Measurements from ENCODE around the gene ERICH4. TPM values are rescaled to one million over a fixed set of nuclear protein-coding genes. Genes with fewer than 3 reads are reported as not detected.

ERICH4 gene
- total and polyA plus RNA-seq, 2 of the 8 experiments (the other 6 are each of a cell fraction or from before 2014, with no cell fraction given), result not detected

- H2BK15ac ChIP-seq (ENCODE audit: low read length), result no peak overlapping the region
- H3K4me2 ChIP-seq (ENCODE audit: insufficient read depth in 1 of 2, low read depth in 2 of 2, low read length in 2 of 2), result no peak overlapping the region
- H3K23ac ChIP-seq (ENCODE audit: insufficient read length), result no peak overlapping the region
- H3K27me3 ChIP-seq (replicated peaks in 1 of 4; ENCODE audit: control insufficient read depth in 3 of 4, extremely low read depth in 1 of 4, insufficient read depth in 3 of 4, low read length in 3 of 4), result no peaks in the 10 kb centered on the region
- H2BK12ac ChIP-seq (ENCODE audit: low read depth, low read length), result no peak overlapping the region
- FAIRE-seq, result no peak
- peaks cover 17 to 23% of the 10 kb centered on the region in 2 experiments for H3K9me3 ChIP-seq (ENCODE audit: insufficient read depth in 2 of 2, low read depth in 1 of 2, low read length in 1 of 2)
- no peak overlapping the region for H4K8ac ChIP-seq (ENCODE audit: extremely low read depth, insufficient read depth, low read length)
- H2BK20ac ChIP-seq (ENCODE audit: low read length), result no peak overlapping the region
- H3K4ac ChIP-seq (replicated peaks; ENCODE audit: insufficient read length, low read depth, low read length), result no peak overlapping the region
- H2AFZ ChIP-seq (ENCODE audit: low read length), result no peak overlapping the region
- no peak overlapping the region for H3K4me3 ChIP-seq (ENCODE audit: extremely low read depth in 1 of 4, insufficient read depth in 2 of 4, low read depth in 3 of 4, low read length in 4 of 4)
- no peak for DNase-seq (ENCODE audit: low read depth in 1 of 2, low spot score in 2 of 2)
- H3K23me2 ChIP-seq (ENCODE audit: low read depth, low read length), result no peaks in the 10 kb centered on the region
- H4K91ac ChIP-seq (replicated peaks; ENCODE audit: insufficient read length, low read length), result no peak overlapping the region
- H4K20me1 ChIP-seq (replicated peaks in 1 of 2; ENCODE audit: control insufficient read depth in 1 of 2, insufficient read depth in 2 of 2, low read length in 2 of 2), result no peaks in the 10 kb centered on the region
- CTCF ChIA-PET (ENCODE audit: partially characterized antibody), result interaction anchor here (1.3 to 2.3 kb wide), 2 partner anchors 8 to 106 kb away, joined by 4 to 10 read pairs; no protein-coding TSS in a partner anchor
- no peaks in the 10 kb centered on the region for H3K79me2 ChIP-seq (ENCODE audit: control insufficient read depth in 1 of 2, insufficient read depth in 2 of 2, low read length in 2 of 2)
- no peak overlapping the region for H4K5ac ChIP-seq (ENCODE audit: insufficient read length, low read depth, low read length)
- H3K18ac ChIP-seq (ENCODE audit: extremely low read depth, low read length), result no peak overlapping the region
- no peak overlapping the region for H3K14ac ChIP-seq (ENCODE audit: insufficient read length)
- no peaks in the 10 kb centered on the region for H3K36me3 ChIP-seq (ENCODE audit: control insufficient read depth in 2 of 4, insufficient read depth in 4 of 4, low read length in 3 of 4)
- H2AK5ac ChIP-seq (ENCODE audit: low read depth, low read length), result no peak overlapping the region
- no peak overlapping the region for H3K27ac ChIP-seq (ENCODE audit: low read depth, low read length)
- H3K79me1 ChIP-seq (ENCODE audit: low read depth, low read length), result no peaks in the 10 kb centered on the region
- WGBS, 2 experiments (ENCODE audit: extremely low coverage in 1 of 2, insufficient coverage in 1 of 2, insufficient read length in 1 of 2, insufficient replicate concordance in 2 of 2, low coverage in 1 of 2, low lambda C conversion rate in 2 of 2, missing lambda C conversion rate in 1 of 2), result no CpG with 5 or more reads among the region's 1 CpG
- no peak overlapping the region for H3K56ac ChIP-seq (replicated peaks; ENCODE audit: insufficient read length, low read depth, low read length)
- no peak overlapping the region for H2BK120ac ChIP-seq (replicated peaks; ENCODE audit: low read depth, low read length)
- POLR2A ChIA-PET (ENCODE audit: partially characterized antibody), result no interaction called here
- no peaks in the 10 kb centered on the region for H3K4me1 ChIP-seq (replicated peaks in 1 of 4; ENCODE audit: control insufficient read depth in 3 of 4, insufficient read depth in 4 of 4, low read length in 3 of 4)
- no peak overlapping the region for H2BK5ac ChIP-seq (ENCODE audit: low read depth, low read length)
- H3K9ac ChIP-seq (replicated peaks in 1 of 4; ENCODE audit: extremely low read depth in 1 of 4, low read depth in 3 of 4, low read length in 3 of 4), result no peak overlapping the region
- TF ChIP-seq ASH2L (IDR thresholded peaks at IDR 0.05; ENCODE audit: low read length), result no peak
Measured at GRCh38 chr19:41457241-41457640, 14.3 kb downstream of the ERICH4 start.
